DOHH2 (cell line): ENCODE measurements around the gene FANCD2OS.
"Not testable (repeated sequence)": the region's sequence is repeated elsewhere in the genome, so short reads cannot be mapped to it uniquely, and the experiment has no call there.

ENCODE experiments used
- EZH2phosphoT487 ChIP-seq: fragments of 200-600 bp; sonication (generic); IDR thresholded peaks from 2 replicates; pipeline ENCODE4 v1.6.1; 2017; ENCODE audit warnings: borderline replicate concordance, mild to moderate bottlenecking, antibody characterized with exemption, low read length, moderate library complexity, mixed read lengths
- TF ChIP-seq, protein P1 (sequence below): fragments of 200-600 bp; sonication (generic); IDR thresholded peaks from one replicate; pipeline ENCODE4 v1.5.1; 2014; ENCODE audit warnings: antibody characterized with exemption, mild to moderate bottlenecking, low read depth, low read length; ENCODE audit not compliant: poor library complexity, severe bottlenecking

DNA sequence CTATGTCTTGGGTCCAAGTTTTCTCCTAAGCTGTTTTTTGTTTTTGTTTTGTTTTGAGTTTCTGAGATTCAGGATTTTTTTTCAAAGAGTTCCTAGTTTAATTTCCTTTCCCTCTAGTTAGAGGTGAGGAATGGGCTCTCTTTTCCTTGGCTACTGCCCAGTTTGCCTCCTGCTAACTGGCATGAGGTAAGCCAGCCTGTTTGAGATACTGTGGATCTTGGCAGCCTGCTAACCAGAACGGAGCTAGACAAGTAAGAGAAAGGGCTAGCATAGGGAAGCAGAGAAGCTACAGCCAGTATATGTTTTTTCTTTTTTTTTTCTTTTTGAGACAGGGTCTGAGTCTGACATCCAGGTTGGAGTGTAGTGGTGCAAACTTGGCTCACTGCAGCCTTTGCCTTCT lies 17.3 kb downstream of the FANCD2OS start:
- TF ChIP-seq, protein P1, sequence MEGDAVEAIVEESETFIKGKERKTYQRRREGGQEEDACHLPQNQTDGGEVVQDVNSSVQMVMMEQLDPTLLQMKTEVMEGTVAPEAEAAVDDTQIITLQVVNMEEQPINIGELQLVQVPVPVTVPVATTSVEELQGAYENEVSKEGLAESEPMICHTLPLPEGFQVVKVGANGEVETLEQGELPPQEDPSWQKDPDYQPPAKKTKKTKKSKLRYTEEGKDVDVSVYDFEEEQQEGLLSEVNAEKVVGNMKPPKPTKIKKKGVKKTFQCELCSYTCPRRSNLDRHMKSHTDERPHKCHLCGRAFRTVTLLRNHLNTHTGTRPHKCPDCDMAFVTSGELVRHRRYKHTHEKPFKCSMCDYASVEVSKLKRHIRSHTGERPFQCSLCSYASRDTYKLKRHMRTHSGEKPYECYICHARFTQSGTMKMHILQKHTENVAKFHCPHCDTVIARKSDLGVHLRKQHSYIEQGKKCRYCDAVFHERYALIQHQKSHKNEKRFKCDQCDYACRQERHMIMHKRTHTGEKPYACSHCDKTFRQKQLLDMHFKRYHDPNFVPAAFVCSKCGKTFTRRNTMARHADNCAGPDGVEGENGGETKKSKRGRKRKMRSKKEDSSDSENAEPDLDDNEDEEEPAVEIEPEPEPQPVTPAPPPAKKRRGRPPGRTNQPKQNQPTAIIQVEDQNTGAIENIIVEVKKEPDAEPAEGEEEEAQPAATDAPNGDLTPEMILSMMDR, result not testable (repeated sequence)
- TF ChIP-seq EZH2phosphoT487, result not testable (repeated sequence)
